DMS79 (cell line): ENCODE results near the gene RILP.

ENCODE experiments used
- DNase-seq: peaks from one replicate; lab custom pipeline; 2025; lab: John Stamatoyannopoulos, UW

RILP gene

GRCh38 chr17:1604831-1605528 is 44.7 kb downstream of the RILP start:
- no peak for DNase-seq

GRCh38 chr17:1601571-1601970 is 48.1 kb downstream of the RILP start:
- DNase-seq = no peak

DNA sequence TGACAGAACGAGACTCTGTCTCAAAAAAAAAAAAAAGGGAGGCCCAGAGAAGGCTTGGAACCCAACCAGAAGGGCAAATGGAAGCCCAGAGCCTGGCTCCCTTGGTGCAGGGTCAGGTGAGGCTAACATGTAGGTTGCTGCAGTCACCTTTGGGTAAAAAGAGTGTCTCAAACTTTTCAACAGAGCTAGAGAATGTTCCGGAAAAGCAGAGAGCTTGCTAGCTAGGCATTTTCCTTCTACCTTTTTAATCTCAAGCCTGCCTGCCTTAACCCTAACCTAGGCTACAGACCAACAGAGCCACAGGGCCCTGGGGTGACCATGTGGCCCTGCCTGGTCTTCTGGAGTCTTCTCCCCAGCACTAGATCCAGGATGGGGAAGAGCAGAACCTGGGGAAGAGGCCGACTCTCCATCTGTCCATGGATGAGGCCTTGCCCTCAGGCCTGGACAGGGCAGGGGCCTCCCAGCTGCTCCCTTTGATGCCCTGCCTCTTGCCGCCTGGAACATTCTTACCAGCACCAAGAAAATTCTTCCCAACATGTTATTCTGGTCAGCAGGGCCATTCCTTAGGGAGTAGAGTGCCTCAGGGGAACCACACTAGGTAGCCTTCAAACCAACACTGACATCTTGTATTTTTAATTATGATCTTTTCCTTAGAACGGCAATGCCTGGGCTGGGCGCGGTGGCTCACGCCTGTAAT is 51.1 kb downstream of the RILP start:
- no peak for DNase-seq

DNA sequence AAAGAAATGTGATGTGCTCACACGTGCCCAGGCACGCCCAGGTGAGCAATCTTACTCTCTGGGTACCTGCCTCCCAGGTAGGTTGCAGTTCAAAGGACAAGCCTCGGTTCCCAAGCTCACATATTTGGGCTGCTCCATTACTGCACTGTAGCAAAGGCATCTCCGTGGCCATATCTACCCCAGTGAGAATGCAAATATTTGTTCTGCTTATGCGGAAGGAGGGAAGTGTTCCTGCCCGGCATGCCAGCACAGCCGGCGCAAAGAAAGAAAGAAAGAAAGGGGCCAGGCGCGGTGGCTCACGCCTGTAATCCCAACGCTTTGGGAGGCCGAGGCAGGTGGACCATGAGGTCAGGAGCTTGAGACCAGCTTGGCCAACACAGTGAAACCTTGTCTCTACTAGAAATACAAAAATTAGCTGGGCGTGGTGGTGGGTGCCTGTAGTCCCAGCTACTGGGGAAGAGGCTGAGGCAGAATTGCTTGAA is 51.8 kb downstream of the RILP start:
- DNase-seq = no peak
